ENCODE measurements around the gene NKX3-2. TPM values are rescaled to one million over a fixed set of nuclear protein-coding genes. Genes with fewer than 3 reads are reported as not detected.

NKX3-2 gene
- total RNA-seq, 1 experiment from 2014 or later = not detected

- BruUV-seq (replicated peaks) = no TSS peak
- CTCF ChIA-PET = no interaction called here
- intact Hi-C loops (cut with micrococcal nuclease; ENCODE audit: unreplicated experiment) = no loop called here
These were observed 39.9 kb downstream of the NKX3-2 start for GRCh38 chr4:13504374-13504773.

GRCh38 chr4:13498469-13498868, 45.8 kb downstream of the NKX3-2 start:
- H4K20me1 ChIP-seq (ENCODE audit: insufficient read depth) = no peaks in the 10 kb centered on the region
- H3K9me3 ChIP-seq (ENCODE audit: insufficient read depth, low read depth) = no peaks in the 10 kb centered on the region
- no peaks in the 10 kb centered on the region for H3K4me1 ChIP-seq (replicated peaks; ENCODE audit: insufficient read depth)
- BruUV-seq (replicated peaks) = no TSS peak
- no peak for DNase-seq
- no peaks in the 10 kb centered on the region for H3K36me3 ChIP-seq (ENCODE audit: low read depth)
- no peak overlapping the region for H2AFZ ChIP-seq
- H3K79me2 ChIP-seq (ENCODE audit: low read depth) = no peaks in the 10 kb centered on the region
- ChIA-PET CTCF (no interaction called here), POLR2A (ENCODE audit: unreplicated experiment) (no interaction called here)
- no peaks in the 10 kb centered on the region for H3F3A ChIP-seq (ENCODE audit: insufficient read depth, low read depth)
- no peaks in the 10 kb centered on the region; the same call in 1 of the 2 replicates for H3K9me2 ChIP-seq (ENCODE audit: insufficient read depth)
- TF ChIP-seq EZH2 (IDR thresholded peaks at IDR 0.05; ENCODE audit: low read depth) (no peak), CTCF (conservative IDR thresholded peaks at IDR 0.05) (no peak)
- no peak overlapping the region for H3K4me2 ChIP-seq
- H3K27ac ChIP-seq = no peak overlapping the region
- H3K27me3 ChIP-seq (ENCODE audit: insufficient read depth, low read depth) = no peaks in the 10 kb centered on the region
- intact Hi-C loops (cut with micrococcal nuclease; ENCODE audit: unreplicated experiment) = no loop called here
- no peak overlapping the region for H3K4me3 ChIP-seq

More at GRCh38 chr4:13504374-13504773, 39.9 kb downstream of the NKX3-2 start:
- Histone ChIP-seq H3K4me3 (no peak overlapping the region), H2AFZ (no peak overlapping the region), H3K9me2 (ENCODE audit: insufficient read depth) (no peaks in the 10 kb centered on the region; the same call in 1 of the 2 replicates), H3K9me3 (ENCODE audit: insufficient read depth, low read depth) (no peaks in the 10 kb centered on the region), H3K79me2 (ENCODE audit: low read depth) (no peaks in the 10 kb centered on the region), H3K4me2 (no peak overlapping the region), H3F3A (ENCODE audit: insufficient read depth, low read depth) (no peaks in the 10 kb centered on the region), H3K4me1 (replicated peaks; ENCODE audit: insufficient read depth) (no peaks in the 10 kb centered on the region), H3K36me3 (ENCODE audit: low read depth) (no peaks in the 10 kb centered on the region), H3K27ac (no peak overlapping the region), H3K27me3 (ENCODE audit: insufficient read depth, low read depth) (no peaks in the 10 kb centered on the region), H4K20me1 (ENCODE audit: insufficient read depth) (no peaks in the 10 kb centered on the region)
- DNase-seq = no peak
- POLR2A ChIA-PET (ENCODE audit: unreplicated experiment) = no interaction called here
- no peak for TF ChIP-seq CTCF (conservative IDR thresholded peaks at IDR 0.05)
- no peak for TF ChIP-seq EZH2 (IDR thresholded peaks at IDR 0.05; ENCODE audit: low read depth)

- CTCF ChIA-PET = no interaction called here
- POLR2A ChIA-PET (ENCODE audit: unreplicated experiment) = no interaction called here
- H3K36me3 ChIP-seq (ENCODE audit: low read depth) = no peaks in the 10 kb centered on the region
- intact Hi-C loops (cut with micrococcal nuclease; ENCODE audit: unreplicated experiment) = no loop called here
- TF ChIP-seq CTCF (conservative IDR thresholded peaks at IDR 0.05) (no peak), EZH2 (IDR thresholded peaks at IDR 0.05; ENCODE audit: low read depth) (no peak)
- H3K4me3 ChIP-seq = no peak overlapping the region
- no peaks in the 10 kb centered on the region for H4K20me1 ChIP-seq (ENCODE audit: insufficient read depth)
- no peak overlapping the region for H3K27ac ChIP-seq
- no peak for DNase-seq
- no peaks in the 10 kb centered on the region for H3K79me2 ChIP-seq (ENCODE audit: low read depth)
- no peak overlapping the region for H3K4me2 ChIP-seq
- no peaks in the 10 kb centered on the region for H3F3A ChIP-seq (ENCODE audit: insufficient read depth, low read depth)
- H3K9me3 ChIP-seq (ENCODE audit: insufficient read depth, low read depth) = no peaks in the 10 kb centered on the region
- no peak overlapping the region for H2AFZ ChIP-seq
- BruUV-seq (replicated peaks) = no TSS peak
- no peaks in the 10 kb centered on the region for H3K9me2 ChIP-seq (ENCODE audit: insufficient read depth)
- no peaks in the 10 kb centered on the region for H3K27me3 ChIP-seq (ENCODE audit: insufficient read depth, low read depth)
- no peaks in the 10 kb centered on the region for H3K4me1 ChIP-seq (replicated peaks; ENCODE audit: insufficient read depth)
These were observed 47.7 kb downstream of the NKX3-2 start for GRCh38 chr4:13496605-13497004.

All from PC-9 (cell line).